HepG2 (cell line): ENCODE data around the gene MIDN. TPM values are rescaled to one million over a fixed set of nuclear protein-coding genes. Genes with fewer than 3 reads are reported as not detected.

Source experiments
- AHR ChIP-seq: IDR thresholded peaks from 2 replicates; pipeline ENCODE4 v1.6.1; 2018; ENCODE audit warnings: missing genetic modification reagents, missing compliant biosample characterization
- BHLHE40 ChIP-seq: IDR thresholded peaks from 2 replicates; pipeline ENCODE4 v1.6.1; 2011; ENCODE audit warnings: low read length, improper control_type of control experiment
- CEBPZ ChIP-seq: IDR thresholded peaks from 2 replicates; pipeline ENCODE4 v1.6.1; 2012; ENCODE audit warnings: low read length, improper control_type of control experiment
- CTCF ChIP-seq: sonication (generic); formaldehyde crosslinking; IDR thresholded peaks from 2 replicates; pipeline ENCODE4 v1.5.0; 2020; ENCODE audit warnings: mild to moderate bottlenecking, missing genetic modification reagents, moderate library complexity
- FLYWCH1 ChIP-seq: sonication (generic); formaldehyde crosslinking; IDR thresholded peaks from 2 replicates; pipeline ENCODE4 v1.8.1; 2023; ENCODE audit warnings: mild to moderate bottlenecking, missing genetic modification reagents
- FOSL1 ChIP-seq: sonication (generic); formaldehyde crosslinking; IDR thresholded peaks from 2 replicates; pipeline ENCODE4 v1.9.0; 2021; ENCODE audit warnings: missing genetic modification reagents, borderline replicate concordance
- HNRNPL ChIP-seq: fragments of 200-400 bp; formaldehyde crosslinking; IDR thresholded peaks from 2 replicates; pipeline ENCODE4 v1.6.1; 2017; ENCODE audit warnings: mild to moderate bottlenecking, low read depth, low read length
- ISL2 ChIP-seq: sonication (generic); formaldehyde crosslinking; IDR thresholded peaks from 2 replicates; pipeline ENCODE4 v1.5.0; 2020; ENCODE audit warnings: missing genetic modification reagents
- NCOA2 ChIP-seq: sonication (generic); formaldehyde crosslinking; IDR thresholded peaks from 2 replicates; pipeline ENCODE4 v1.8.0; 2022; ENCODE audit warnings: inconsistent platforms
- NFE2 ChIP-seq: sonication (generic); formaldehyde crosslinking; IDR thresholded peaks from 2 replicates; pipeline ENCODE4 v1.4.0; 2020; ENCODE audit warnings: missing genetic modification reagents
- ZFX ChIP-seq: sonication (generic); formaldehyde crosslinking; IDR thresholded peaks from 2 replicates; pipeline ENCODE4 v1.4.0; 2020; ENCODE audit warnings: mild to moderate bottlenecking, low read depth, missing genetic modification reagents, moderate library complexity
- ZKSCAN8 ChIP-seq: IDR thresholded peaks from 2 replicates; pipeline ENCODE4 v1.6.1; 2016; ENCODE audit warnings: borderline replicate concordance, missing genetic modification reagents, missing compliant biosample characterization
- ZNF441 ChIP-seq: sonication (generic); formaldehyde crosslinking; IDR thresholded peaks from 2 replicates; pipeline ENCODE4 v1.7.0; 2021; ENCODE audit warnings: missing genetic modification reagents, borderline replicate concordance
- ZNF549 ChIP-seq: sonication (generic); formaldehyde crosslinking; IDR thresholded peaks from 2 replicates; pipeline ENCODE4 v1.5.0; 2020; ENCODE audit warnings: missing genetic modification reagents
- ZNF577 ChIP-seq: sonication (generic); formaldehyde crosslinking; IDR thresholded peaks from 2 replicates; pipeline ENCODE4 v1.4.0; 2020; ENCODE audit warnings: mild to moderate bottlenecking, low read depth, missing genetic modification reagents, borderline replicate concordance
- ZNF672 ChIP-seq: sonication (generic); formaldehyde crosslinking; IDR thresholded peaks from 2 replicates; pipeline ENCODE4 v1.8.1; 2022; ENCODE audit warnings: missing genetic modification reagents
- polyA plus RNA-seq, 8 experiments: library from polyadenylated mRNA; depleted of rRNA in 3 of 8; stranded (reverse) in 7 of 8; unstranded in 1 of 8; fragments of >200 nt; fragmentation: Illumina TruSeq in 4 of 8; extraction: Trizol in 4 of 8; gene quantifications; 2 replicates each; pipeline versions ENCODE4 v1.2.1 to v1.2.3, GENCODE V29; 2011 to 2016; ENCODE audit warnings: low read depth in 4 of 8, missing spikeins in 1 of 8, mixed read lengths in 1 of 8; ENCODE audit not compliant: insufficient read depth in 1 of 8
- total RNA-seq, 5 experiments: library from RNA; depleted of rRNA; stranded (reverse); fragments of >200 nt; fragmentation: Illumina TruSeq; extraction: Trizol; gene quantifications; 2 replicates each; pipeline ENCODE4 v1.2.3, GENCODE V29; 2016; ENCODE audit warnings: low read depth in 1 of 5
- TF ChIP-seq, protein P1 (sequence below): sonication (generic); formaldehyde crosslinking; IDR thresholded peaks from 2 replicates; pipeline ENCODE4 v1.4.0; 2020; ENCODE audit warnings: missing genetic modification reagents
- TF ChIP-seq, protein P2 (sequence below): conservative IDR thresholded peaks from 2 replicates; pipeline ENCODE4 v1.6.1; 2018; ENCODE audit warnings: missing genetic modification reagents

Gene MIDN
- total and polyA plus RNA-seq, 2 of the 13 experiments (the other 11 are each of a cell fraction or from before 2014, with no cell fraction given) = 8.4 to 18.0 TPM

GRCh38 chr19:1243768-1244692, 4.4 kb upstream of the MIDN start (continued):
- TF ChIP-seq ISL2 (CRISPR knock-in tag) = no peak
- TF ChIP-seq ZNF577 (CRISPR knock-in tag) = no peak
- TF ChIP-seq, protein P1, sequence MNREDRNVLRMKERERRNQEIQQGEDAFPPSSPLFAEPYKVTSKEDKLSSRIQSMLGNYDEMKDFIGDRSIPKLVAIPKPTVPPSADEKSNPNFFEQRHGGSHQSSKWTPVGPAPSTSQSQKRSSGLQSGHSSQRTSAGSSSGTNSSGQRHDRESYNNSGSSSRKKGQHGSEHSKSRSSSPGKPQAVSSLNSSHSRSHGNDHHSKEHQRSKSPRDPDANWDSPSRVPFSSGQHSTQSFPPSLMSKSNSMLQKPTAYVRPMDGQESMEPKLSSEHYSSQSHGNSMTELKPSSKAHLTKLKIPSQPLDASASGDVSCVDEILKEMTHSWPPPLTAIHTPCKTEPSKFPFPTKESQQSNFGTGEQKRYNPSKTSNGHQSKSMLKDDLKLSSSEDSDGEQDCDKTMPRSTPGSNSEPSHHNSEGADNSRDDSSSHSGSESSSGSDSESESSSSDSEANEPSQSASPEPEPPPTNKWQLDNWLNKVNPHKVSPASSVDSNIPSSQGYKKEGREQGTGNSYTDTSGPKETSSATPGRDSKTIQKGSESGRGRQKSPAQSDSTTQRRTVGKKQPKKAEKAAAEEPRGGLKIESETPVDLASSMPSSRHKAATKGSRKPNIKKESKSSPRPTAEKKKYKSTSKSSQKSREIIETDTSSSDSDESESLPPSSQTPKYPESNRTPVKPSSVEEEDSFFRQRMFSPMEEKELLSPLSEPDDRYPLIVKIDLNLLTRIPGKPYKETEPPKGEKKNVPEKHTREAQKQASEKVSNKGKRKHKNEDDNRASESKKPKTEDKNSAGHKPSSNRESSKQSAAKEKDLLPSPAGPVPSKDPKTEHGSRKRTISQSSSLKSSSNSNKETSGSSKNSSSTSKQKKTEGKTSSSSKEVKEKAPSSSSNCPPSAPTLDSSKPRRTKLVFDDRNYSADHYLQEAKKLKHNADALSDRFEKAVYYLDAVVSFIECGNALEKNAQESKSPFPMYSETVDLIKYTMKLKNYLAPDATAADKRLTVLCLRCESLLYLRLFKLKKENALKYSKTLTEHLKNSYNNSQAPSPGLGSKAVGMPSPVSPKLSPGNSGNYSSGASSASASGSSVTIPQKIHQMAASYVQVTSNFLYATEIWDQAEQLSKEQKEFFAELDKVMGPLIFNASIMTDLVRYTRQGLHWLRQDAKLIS (CRISPR knock-in tag) = no peak
- TF ChIP-seq NFE2 (CRISPR knock-in tag) = no peak
- no peak for TF ChIP-seq ZNF441
- TF ChIP-seq FOSL1 = no peak
- no peak for TF ChIP-seq NCOA2 (CRISPR knock-in tag)
- peak; percentile 75 for TF ChIP-seq HNRNPL
- TF ChIP-seq ZKSCAN8 (CRISPR knock-in tag) = peak; percentile 2; the same call in 1 of the 2 replicates
- TF ChIP-seq CTCF (CRISPR knock-in tag) = peak; percentile 96
- TF ChIP-seq ZFX (CRISPR knock-in tag) = peak; percentile 58; the same call in 1 of the 2 replicates
- no peak for TF ChIP-seq AHR (CRISPR knock-in tag)
- no peak for TF ChIP-seq CEBPZ
- no peak for TF ChIP-seq BHLHE40
- no peak for TF ChIP-seq FLYWCH1 (CRISPR knock-in tag)
- TF ChIP-seq ZNF672 (CRISPR knock-in tag) = no peak
- TF ChIP-seq, protein P2, sequence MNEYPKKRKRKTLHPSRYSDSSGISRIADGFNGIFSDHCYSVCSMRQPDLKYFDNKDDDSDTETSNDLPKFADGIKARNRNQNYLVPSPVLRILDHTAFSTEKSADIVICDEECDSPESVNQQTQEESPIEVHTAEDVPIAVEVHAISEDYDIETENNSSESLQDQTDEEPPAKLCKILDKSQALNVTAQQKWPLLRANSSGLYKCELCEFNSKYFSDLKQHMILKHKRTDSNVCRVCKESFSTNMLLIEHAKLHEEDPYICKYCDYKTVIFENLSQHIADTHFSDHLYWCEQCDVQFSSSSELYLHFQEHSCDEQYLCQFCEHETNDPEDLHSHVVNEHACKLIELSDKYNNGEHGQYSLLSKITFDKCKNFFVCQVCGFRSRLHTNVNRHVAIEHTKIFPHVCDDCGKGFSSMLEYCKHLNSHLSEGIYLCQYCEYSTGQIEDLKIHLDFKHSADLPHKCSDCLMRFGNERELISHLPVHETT (CRISPR knock-in tag) = no peak
- no peak for TF ChIP-seq ZNF549 (CRISPR knock-in tag)
